ENCODE results near the gene ZNF112.

ZNF112 gene

GRCh38 chr19:44374789-44375188 lies 18.3 kb upstream of the ZNF112 start:
- no peak overlapping the region for H2AFZ ChIP-seq (ENCODE audit: low read length)
- H3K9ac ChIP-seq (ENCODE audit: low read depth, low read length, poor library complexity, severe bottlenecking): no peak overlapping the region
- H3K4me1 ChIP-seq (ENCODE audit: insufficient read depth, low read length, poor library complexity, severe bottlenecking): no peaks in the 10 kb centered on the region
- TF ChIP-seq EZH2phosphoT487 (IDR thresholded peaks at IDR 0.05; ENCODE audit: borderline replicate concordance) (no peak), CTCF (conservative IDR thresholded peaks at IDR 0.05; ENCODE audit: low read length) (no peak)
- H4K20me1 ChIP-seq (ENCODE audit: insufficient read depth, low read length, poor library complexity, severe bottlenecking): no peaks in the 10 kb centered on the region
- H3K4me2 ChIP-seq (ENCODE audit: low read depth, low read length, poor library complexity, severe bottlenecking): no peak overlapping the region
- H3K9me2 ChIP-seq (replicated peaks; ENCODE audit: low read depth, low read length): no peaks in the 10 kb centered on the region
- H3K79me2 ChIP-seq (ENCODE audit: insufficient read depth, low read length): no peaks in the 10 kb centered on the region
- no peaks in the 10 kb centered on the region for H3K36me3 ChIP-seq (ENCODE audit: insufficient read depth, low read length)
- no peaks in the 10 kb centered on the region for H3K9me3 ChIP-seq (ENCODE audit: insufficient read depth, low read depth, low read length)
- H3K4me3 ChIP-seq (ENCODE audit: low read length, poor library complexity, severe bottlenecking): no peak overlapping the region
- H3K27me3 ChIP-seq (ENCODE audit: insufficient read depth, low read length, poor library complexity, severe bottlenecking): no peaks in the 10 kb centered on the region
- H3F3A ChIP-seq (ENCODE audit: low read depth): no peaks in the 10 kb centered on the region

GRCh38 chr19:44371815-44372480 lies 15.5 kb upstream of the ZNF112 start:
- no peak for TF ChIP-seq CTCF (conservative IDR thresholded peaks at IDR 0.05; ENCODE audit: low read length)
- TF ChIP-seq EZH2phosphoT487 (IDR thresholded peaks at IDR 0.05; ENCODE audit: borderline replicate concordance): no peak
- Histone ChIP-seq H3K9me2 (replicated peaks; ENCODE audit: low read depth, low read length) (no peaks in the 10 kb centered on the region), H3K9me3 (ENCODE audit: insufficient read depth, low read depth, low read length) (no peaks in the 10 kb centered on the region), H3K27me3 (ENCODE audit: insufficient read depth, low read length, poor library complexity, severe bottlenecking) (no peaks in the 10 kb centered on the region), H3K9ac (ENCODE audit: low read depth, low read length, poor library complexity, severe bottlenecking) (no peak overlapping the region), H4K20me1 (ENCODE audit: insufficient read depth, low read length, poor library complexity, severe bottlenecking) (no peaks in the 10 kb centered on the region), H3K36me3 (ENCODE audit: insufficient read depth, low read length) (no peaks in the 10 kb centered on the region), H3F3A (ENCODE audit: low read depth) (no peaks in the 10 kb centered on the region), H3K4me2 (ENCODE audit: low read depth, low read length, poor library complexity, severe bottlenecking) (no peak overlapping the region), H3K4me3 (ENCODE audit: low read length, poor library complexity, severe bottlenecking) (no peak overlapping the region), H3K79me2 (ENCODE audit: insufficient read depth, low read length) (no peaks in the 10 kb centered on the region), H3K4me1 (ENCODE audit: insufficient read depth, low read length, poor library complexity, severe bottlenecking) (no peaks in the 10 kb centered on the region), H2AFZ (ENCODE audit: low read length) (no peak overlapping the region)

- no peaks in the 10 kb centered on the region for H3K27me3 ChIP-seq (ENCODE audit: insufficient read depth, low read length, poor library complexity, severe bottlenecking)
- H3K4me1 ChIP-seq (ENCODE audit: insufficient read depth, low read length, poor library complexity, severe bottlenecking): no peaks in the 10 kb centered on the region
- H3F3A ChIP-seq (ENCODE audit: low read depth): no peaks in the 10 kb centered on the region
- no peak for TF ChIP-seq CTCF (conservative IDR thresholded peaks at IDR 0.05; ENCODE audit: low read length)
- TF ChIP-seq EZH2phosphoT487 (IDR thresholded peaks at IDR 0.05; ENCODE audit: borderline replicate concordance): no peak
- no peak overlapping the region for H2AFZ ChIP-seq (ENCODE audit: low read length)
- no peaks in the 10 kb centered on the region for H3K36me3 ChIP-seq (ENCODE audit: insufficient read depth, low read length)
- no peak overlapping the region for H3K9ac ChIP-seq (ENCODE audit: low read depth, low read length, poor library complexity, severe bottlenecking)
- H3K4me3 ChIP-seq (ENCODE audit: low read length, poor library complexity, severe bottlenecking): no peak overlapping the region
- no peaks in the 10 kb centered on the region for H3K79me2 ChIP-seq (ENCODE audit: insufficient read depth, low read length)
- no peaks in the 10 kb centered on the region for H3K9me2 ChIP-seq (replicated peaks; ENCODE audit: low read depth, low read length)
- H3K9me3 ChIP-seq (ENCODE audit: insufficient read depth, low read depth, low read length): no peaks in the 10 kb centered on the region
- no peak overlapping the region for H3K4me2 ChIP-seq (ENCODE audit: low read depth, low read length, poor library complexity, severe bottlenecking)
- H4K20me1 ChIP-seq (ENCODE audit: insufficient read depth, low read length, poor library complexity, severe bottlenecking): no peaks in the 10 kb centered on the region
Observed at GRCh38 chr19:44367024-44367423, 10.5 kb upstream of the ZNF112 start.

Measured in Loucy (cell line).